Fibroblast of pulmonary artery (primary cell): Measurements from ENCODE around the gene PARK7.
A peak's percentile ranks its signal among the peaks of the same experiment; 100 is the strongest.
"Not testable (repeated sequence)": the region's sequence is repeated elsewhere in the genome, so short reads cannot be mapped to it uniquely, and the experiment has no call there.

Experiments used
- DNase-seq: peaks from one replicate; pipeline ENCODE4 v3.0.0-alpha.2; 2010; ENCODE audit warnings: low read depth
- H3K4me3 ChIP-seq: replicated peaks from 2 replicates; pipeline ENCODE4 v1.5.1; 2011; ENCODE audit warnings: low read depth, mild to moderate bottlenecking, control low read depth, low read length, moderate library complexity
- TF ChIP-seq, protein P1 (sequence below): IDR thresholded peaks from 2 replicates; pipeline ENCODE4 v1.5.1; 2011; ENCODE audit warnings: mild to moderate bottlenecking, control low read depth, low read length, inconsistent platforms; ENCODE audit errors: missing control alignments

PARK7 gene

GRCh38 chr1:7943251-7943650 is 18.3 kb upstream of the PARK7 start:
- no peak for DNase-seq
- H3K4me3 ChIP-seq, result no peak overlapping the region
- TF ChIP-seq, protein P1, sequence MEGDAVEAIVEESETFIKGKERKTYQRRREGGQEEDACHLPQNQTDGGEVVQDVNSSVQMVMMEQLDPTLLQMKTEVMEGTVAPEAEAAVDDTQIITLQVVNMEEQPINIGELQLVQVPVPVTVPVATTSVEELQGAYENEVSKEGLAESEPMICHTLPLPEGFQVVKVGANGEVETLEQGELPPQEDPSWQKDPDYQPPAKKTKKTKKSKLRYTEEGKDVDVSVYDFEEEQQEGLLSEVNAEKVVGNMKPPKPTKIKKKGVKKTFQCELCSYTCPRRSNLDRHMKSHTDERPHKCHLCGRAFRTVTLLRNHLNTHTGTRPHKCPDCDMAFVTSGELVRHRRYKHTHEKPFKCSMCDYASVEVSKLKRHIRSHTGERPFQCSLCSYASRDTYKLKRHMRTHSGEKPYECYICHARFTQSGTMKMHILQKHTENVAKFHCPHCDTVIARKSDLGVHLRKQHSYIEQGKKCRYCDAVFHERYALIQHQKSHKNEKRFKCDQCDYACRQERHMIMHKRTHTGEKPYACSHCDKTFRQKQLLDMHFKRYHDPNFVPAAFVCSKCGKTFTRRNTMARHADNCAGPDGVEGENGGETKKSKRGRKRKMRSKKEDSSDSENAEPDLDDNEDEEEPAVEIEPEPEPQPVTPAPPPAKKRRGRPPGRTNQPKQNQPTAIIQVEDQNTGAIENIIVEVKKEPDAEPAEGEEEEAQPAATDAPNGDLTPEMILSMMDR, result no peak

DNA sequence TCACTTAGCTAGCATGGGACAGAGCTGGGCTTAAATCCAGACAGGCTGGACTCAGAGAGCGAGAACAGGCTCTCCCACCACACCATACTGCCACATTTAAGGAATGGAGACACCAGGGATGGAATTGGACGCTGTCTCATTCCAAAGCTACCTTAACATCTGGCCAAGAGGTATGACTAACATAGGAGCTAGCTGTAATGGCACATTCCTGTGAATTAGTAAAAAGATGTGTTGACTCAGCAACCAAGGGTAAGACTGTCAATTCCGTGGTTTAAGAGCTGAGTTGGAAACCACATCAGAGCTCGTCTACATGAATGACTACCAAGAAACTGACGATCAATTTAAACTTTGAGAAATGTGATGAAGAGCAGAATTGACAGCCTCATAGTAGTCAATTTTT is 12.6 kb upstream of the PARK7 start:
- TF ChIP-seq, protein P1, result no peak
- H3K4me3 ChIP-seq, result no peak overlapping the region
- peak; percentile 60 for DNase-seq

DNA sequence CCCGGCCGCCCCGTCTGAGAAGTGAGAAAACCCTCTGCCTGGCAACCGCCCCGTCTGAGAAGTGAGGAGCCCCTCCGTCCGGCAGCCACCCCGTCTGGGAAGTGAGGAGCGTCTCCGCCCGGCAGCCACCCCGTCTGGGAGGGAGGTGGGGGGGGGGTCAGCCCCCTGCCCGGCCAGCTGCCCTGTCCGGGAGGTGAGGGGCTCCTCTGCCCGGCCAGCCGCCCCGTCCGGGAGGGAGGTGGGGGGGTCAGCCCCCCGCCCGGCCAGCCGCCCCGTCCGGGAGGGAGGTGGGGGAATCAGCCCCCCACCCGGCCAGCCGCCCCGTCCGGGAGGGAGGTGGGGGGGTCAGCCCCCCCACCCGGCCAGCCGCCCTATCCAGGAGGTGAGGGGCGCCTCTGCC is 8.7 kb upstream of the PARK7 start:
- H3K4me3 ChIP-seq, DNase-seq: not testable (repeated sequence)

DNA sequence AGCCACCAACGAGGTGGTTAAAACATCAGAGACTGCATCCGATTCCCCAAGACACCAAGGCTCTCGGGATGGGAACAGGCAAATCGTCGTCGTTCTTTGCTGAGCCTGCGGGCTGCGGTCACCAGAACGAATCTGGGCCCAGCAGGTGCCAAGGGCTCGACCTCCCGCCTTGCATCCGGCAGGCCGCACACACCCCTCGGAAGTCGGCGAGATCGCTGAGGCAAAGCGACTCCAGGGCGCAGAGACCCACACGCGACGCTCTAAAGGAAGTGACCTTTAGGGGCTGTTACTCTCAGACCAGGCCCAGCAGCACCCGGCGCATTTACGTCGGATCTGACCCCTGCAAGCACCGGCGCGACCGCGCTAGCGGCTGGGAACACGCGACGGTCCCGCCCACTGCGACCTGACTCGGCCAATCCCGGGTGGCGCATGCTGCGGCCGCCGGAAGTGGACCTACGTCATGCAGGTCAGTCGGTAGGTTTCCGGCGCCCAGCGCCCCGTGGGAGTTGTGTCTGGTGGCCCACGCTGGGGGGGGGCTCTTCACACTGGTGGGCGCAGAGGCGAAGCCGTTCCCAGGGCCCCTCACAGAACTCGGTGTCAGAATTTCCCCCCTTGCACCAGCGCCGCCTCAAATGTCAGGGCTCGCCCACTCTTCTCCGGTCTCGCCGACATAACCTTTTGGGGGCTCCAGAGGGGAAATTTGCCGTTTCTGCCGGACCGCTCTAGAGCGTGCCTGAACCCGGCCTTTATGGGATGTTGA is 7.5 kb upstream of the PARK7 start:
- peak overlapping the region; percentile 58 for H3K4me3 ChIP-seq
- TF ChIP-seq, protein P1, result no peak
- peak; percentile 89 for DNase-seq

DNA sequence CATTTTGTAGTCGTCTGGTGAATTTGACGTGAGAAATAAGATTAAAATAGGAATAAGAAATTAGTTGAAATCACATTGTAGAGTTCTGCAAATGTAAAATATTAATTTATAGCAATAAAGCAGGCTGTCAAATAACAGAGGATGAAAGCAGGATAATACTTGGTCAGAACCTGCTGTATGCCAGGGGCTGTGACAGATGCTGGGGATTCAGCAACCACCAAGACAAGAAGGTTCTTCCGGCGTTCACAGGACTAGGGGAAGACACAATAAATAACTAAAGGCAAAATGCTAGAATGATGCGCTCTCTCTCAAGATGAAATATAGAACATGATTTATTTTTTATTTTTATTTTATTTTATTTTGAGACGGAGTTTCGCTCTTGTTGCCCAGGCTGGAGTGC is 6.8 kb upstream of the PARK7 start:
- TF ChIP-seq, protein P1, result no peak
- peak overlapping the region; percentile 58 for H3K4me3 ChIP-seq
- no peak for DNase-seq

GRCh38 chr1:7956218-7957032 is 5.1 kb upstream of the PARK7 start:
- peak; percentile 17 for DNase-seq
- TF ChIP-seq, protein P1, result no peak
- no peak overlapping the region for H3K4me3 ChIP-seq

GRCh38 chr1:7960165-7960564 is 1.3 kb upstream of the PARK7 start:
- H3K4me3 ChIP-seq, result no peak overlapping the region

More at GRCh38 chr1:7960165-7960564, 1.3 kb upstream of the PARK7 start:
- TF ChIP-seq, protein P1, result no peak
- DNase-seq, result no peak
